K562 (cell line): ENCODE measurements around the gene TSPAN11. TPM values are rescaled to one million over a fixed set of nuclear protein-coding genes. Genes with fewer than 3 reads are reported as not detected.

Experiments
- NR2F6 ChIP-seq: fragments of 450-650 bp; formaldehyde crosslinking; IDR thresholded peaks from 2 replicates; pipeline ENCODE4 v1.4.0; 2020; ENCODE audit warnings: mild to moderate bottlenecking
- RREB1 ChIP-seq: fragments of 250-450 bp; sonication (Bioruptor Pico); IDR thresholded peaks from 2 replicates; pipeline ENCODE4 v1.4.0; 2020
- SIN3A ChIP-seq, 2 experiments: fragments of 150-350 bp in 1 of 2; IDR thresholded peaks; 2 replicates each; pipeline ENCODE4 v1.6.1; 2011 to 2016; ENCODE audit warnings: borderline replicate concordance in 2 of 2, low read depth in 2 of 2, low read length in 2 of 2, mild to moderate bottlenecking in 2 of 2, moderate library complexity in 2 of 2; ENCODE audit not compliant: control insufficient read depth in 1 of 2
- polyA plus RNA-seq, 8 experiments: library from polyadenylated mRNA; depleted of rRNA in 4 of 8; stranded (reverse) in 5 of 8; unstranded in 3 of 8; fragments of >200 nt; fragmentation: Nextera tagmentation in 2 of 8; fragmentation: Illumina TruSeq in 1 of 8; extraction: Ambion mirVana in 2 of 8; extraction: Trizol in 1 of 8; gene quantifications; 2 replicates each; pipeline versions ENCODE4 v1.2.1 to v1.2.3, GENCODE V29; 2011 to 2014; ENCODE audit warnings: inconsistent platforms in 1 of 8, missing spikeins in 1 of 8
- total RNA-seq, 7 experiments: library from RNA; depleted of rRNA in 6 of 7; stranded (reverse); fragments of >200 nt in 6 of 7; fragmentation: Illumina TruSeq in 2 of 7; extraction: Trizol in 2 of 7; gene quantifications; 2 replicates each; pipeline versions ENCODE4 v1.2.1 to v1.2.3, GENCODE V29; 2011 to 2021; ENCODE audit warnings: low replicate concordance in 1 of 7

Gene TSPAN11
- total and polyA plus RNA-seq, 9 of the 15 experiments (the other 6 are each of a cell fraction or from before 2014, with no cell fraction given), result not detected

- TF ChIP-seq RREB1 (CRISPR knock-in tag) (no peak), SIN3A (IDR thresholded peaks at IDR 0.05; ENCODE audit: borderline replicate concordance in 2 of 2, control insufficient read depth in 1 of 2, low read depth in 2 of 2, low read length in 2 of 2) (no peak), NR2F6 (CRISPR knock-in tag) (no peak)
Observed at GRCh38 chr12:30969606-30970395, 43.3 kb downstream of the TSPAN11 start (continued).
